Mammary epithelial cell (primary cell): ENCODE results near the gene HIGD1A.

Experiments used
- CTCF ChIP-seq, 2 donors: IDR thresholded peaks in 1 of 2; conservative IDR thresholded peaks in 1 of 2; 2 replicates each; pipeline ENCODE4 v1.5.1; 2011 to 2012; ENCODE audit warnings: inconsistent platforms in 2 of 2, low read length in 2 of 2, mild to moderate bottlenecking in 2 of 2, control low read depth in 1 of 2, low read depth in 1 of 2; ENCODE audit not compliant: insufficient read depth in 1 of 2; ENCODE audit errors: extremely low read depth in 1 of 2
- EZH2 ChIP-seq: IDR thresholded peaks from 2 replicates; pipeline ENCODE4 v1.6.1; 2012; ENCODE audit warnings: low read length, inconsistent platforms, borderline replicate concordance

GRCh38 chr3:42734263-42734860 is 69.9 kb downstream of the HIGD1A start:
- TF ChIP-seq CTCF (conservative IDR thresholded peaks at IDR 0.05 in 1 of 2, IDR thresholded peaks at IDR 0.05 in 1 of 2; ENCODE audit: extremely low read depth in 1 of 2, insufficient read depth in 1 of 2, low read depth in 1 of 2, low read length in 2 of 2) (no peak), EZH2 (no peak)
